ENCODE data around the gene FAM222A. TPM values are rescaled to one million over a fixed set of nuclear protein-coding genes. Genes with fewer than 3 reads are reported as not detected.

Gene FAM222A
- total and polyA plus RNA-seq, 2 of the 8 experiments (the other 6 are each of a cell fraction or from before 2014, with no cell fraction given) = 0.94 to 1.1 TPM

GRCh38 chr12:109710205-109710746 lies 3.3 kb upstream of the FAM222A start:
- 82% methylated on average over 5 of the region's 5 CpGs; no CpG with 5 or more reads in 1 of the 2 experiments for WGBS, 2 experiments (ENCODE audit: extremely low coverage in 1 of 2, insufficient coverage in 1 of 2, insufficient read length in 1 of 2, insufficient replicate concordance in 2 of 2, low coverage in 1 of 2, low lambda C conversion rate in 2 of 2, missing lambda C conversion rate in 1 of 2)
- no peak overlapping the region for H2BK20ac ChIP-seq (ENCODE audit: low read length)
- H3K18ac ChIP-seq (ENCODE audit: extremely low read depth, low read length) = peak overlapping the region; percentile 9; the same call in 1 of the 2 replicates
- H3K4me1 ChIP-seq (replicated peaks in 1 of 4; ENCODE audit: control insufficient read depth in 3 of 4, insufficient read depth in 4 of 4, low read length in 3 of 4) = peaks cover 4 to 20% (median 10%) of the 10 kb centered on the region in 4 experiments
- no peak overlapping the region for H3K4me2 ChIP-seq (ENCODE audit: insufficient read depth in 1 of 2, low read depth in 2 of 2, low read length in 2 of 2)
- no peaks in the 10 kb centered on the region for H3K79me2 ChIP-seq (ENCODE audit: control insufficient read depth in 1 of 2, insufficient read depth in 2 of 2, low read length in 2 of 2)
- no peak overlapping the region for H3K4me3 ChIP-seq (ENCODE audit: extremely low read depth in 1 of 4, insufficient read depth in 2 of 4, low read depth in 3 of 4, low read length in 4 of 4)
- no peak overlapping the region for H2AK5ac ChIP-seq (ENCODE audit: low read depth, low read length)
- H2BK120ac ChIP-seq (replicated peaks; ENCODE audit: low read depth, low read length) = no peak overlapping the region
- H3K27me3 ChIP-seq (replicated peaks in 1 of 4; ENCODE audit: control insufficient read depth in 3 of 4, extremely low read depth in 1 of 4, insufficient read depth in 3 of 4, low read length in 3 of 4) = peaks cover 3 to 24% (median 19%) of the 10 kb centered on the region in 4 experiments
- no peak overlapping the region for H4K8ac ChIP-seq (ENCODE audit: extremely low read depth, insufficient read depth, low read length)
- H3K56ac ChIP-seq (replicated peaks; ENCODE audit: insufficient read length, low read depth, low read length) = no peak overlapping the region
- no peak overlapping the region for H3K27ac ChIP-seq (ENCODE audit: low read depth, low read length)
- no peaks in the 10 kb centered on the region for H3K9me3 ChIP-seq (ENCODE audit: insufficient read depth in 2 of 2, low read depth in 1 of 2, low read length in 1 of 2)
- no peak overlapping the region for H2AFZ ChIP-seq (ENCODE audit: low read length)
- TF ChIP-seq CHD1 (IDR thresholded peaks at IDR 0.05; ENCODE audit: low read depth, low read length) (no peak), CHD2 (IDR thresholded peaks at IDR 0.05; ENCODE audit: low read length) (no peak)
- FAIRE-seq (no peak), DNase-seq (ENCODE audit: low read depth in 1 of 2, low spot score in 2 of 2) (no peak)
- H3K23me2 ChIP-seq (ENCODE audit: low read depth, low read length) = peaks cover 9% of the 10 kb centered on the region; the same call in 1 of the 2 replicates
- H4K91ac ChIP-seq (replicated peaks; ENCODE audit: insufficient read length, low read length) = no peak overlapping the region
- CTCF ChIA-PET (ENCODE audit: partially characterized antibody) = interaction anchor here (1.1 to 1.8 kb wide), 7 partner anchors 9 to 119 kb away, joined by 3 to 12 read pairs (median 3); no protein-coding TSS in a partner anchor
- H2BK12ac ChIP-seq (ENCODE audit: low read depth, low read length) = no peak overlapping the region
- POLR2A ChIA-PET (ENCODE audit: partially characterized antibody) = interaction anchor here (1.6 kb wide), 1 partner anchor 12 kb away, joined by 3 read pairs; no protein-coding TSS in a partner anchor
- H3K14ac ChIP-seq (ENCODE audit: insufficient read length) = no peak overlapping the region
- no peaks in the 10 kb centered on the region for H3K36me3 ChIP-seq (ENCODE audit: control insufficient read depth in 2 of 4, insufficient read depth in 4 of 4, low read length in 3 of 4)
- no peak overlapping the region for H4K5ac ChIP-seq (ENCODE audit: insufficient read length, low read depth, low read length)
- H3K4ac ChIP-seq (replicated peaks; ENCODE audit: insufficient read length, low read depth, low read length) = no peak overlapping the region
- no peaks in the 10 kb centered on the region for H3K79me1 ChIP-seq (ENCODE audit: low read depth, low read length)
- H4K20me1 ChIP-seq (replicated peaks in 1 of 2; ENCODE audit: control insufficient read depth in 1 of 2, insufficient read depth in 2 of 2, low read length in 2 of 2) = no peaks in the 10 kb centered on the region
- no peak overlapping the region for H3K9ac ChIP-seq (replicated peaks in 1 of 4; ENCODE audit: extremely low read depth in 1 of 4, low read depth in 3 of 4, low read length in 3 of 4)
- H2BK15ac ChIP-seq (ENCODE audit: low read length) = no peak overlapping the region
- no peak overlapping the region for H2BK5ac ChIP-seq (ENCODE audit: low read depth, low read length)
- no peak overlapping the region for H3K23ac ChIP-seq (ENCODE audit: insufficient read length)
